ENCODE measurements around the gene NAA38. TPM values are rescaled to one million over a fixed set of nuclear protein-coding genes. Genes with fewer than 3 reads are reported as not detected.

Gene NAA38
- total and polyA plus RNA-seq, 9 donors: 4.6 to 82.8 (median 54.6) TPM

DNA sequence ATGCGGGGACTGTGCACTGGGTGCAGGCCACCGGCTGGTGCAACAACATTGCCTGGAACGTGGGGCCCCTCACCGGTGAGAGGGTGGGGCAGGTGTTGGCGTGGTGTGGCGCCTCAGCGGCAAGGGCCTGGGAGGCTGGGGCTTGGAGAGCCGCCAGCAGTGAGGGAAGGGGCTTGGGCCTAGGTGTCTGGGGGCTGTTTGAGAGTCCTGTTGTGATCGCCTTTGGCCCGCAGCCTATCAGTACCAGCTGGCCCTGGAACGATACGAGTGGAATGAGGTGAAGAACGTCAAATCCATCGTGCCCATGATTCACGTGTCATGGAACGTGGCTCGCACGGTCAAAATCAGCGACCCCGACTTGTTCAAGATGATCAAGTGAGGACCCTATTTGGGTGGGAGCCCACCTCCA is 5.1 kb downstream of the NAA38 start:
- Histone ChIP-seq H3K27me3 (no peaks in the 10 kb centered on the region), H3K27ac (no peak overlapping the region), H3K4me3 (no peak overlapping the region), H3K36me3 (no peaks in the 10 kb centered on the region), H3K4me1 (ENCODE audit: insufficient read depth) (peaks cover 5% of the 10 kb centered on the region), H3K9me3 (no peaks in the 10 kb centered on the region)
- WGBS, 3 donors: 57 to 67% (median 60%) methylated on average over 16 to 20 of the region's 20 CpGs
- intact Hi-C loops (cut with DNase I): loop anchor here in 2 of 4 donors (2.0 to 10.0 kb wide), 3 partner anchors 17 to 110 kb away; partner anchors contain the start of gene KDM6B (in 1 of the 2)
- DNase-seq: peak in 4 of 5 donors; percentile 54 to 67 (median 66)
- TF ChIP-seq CTCF (IDR thresholded peaks at IDR 0.05): no peak
- no peak for TF ChIP-seq POLR2A (IDR thresholded peaks at IDR 0.05)
- no peak for TF ChIP-seq EP300 (IDR thresholded peaks at IDR 0.05)

- H3K27ac ChIP-seq: no peak overlapping the region
- H3K4me1 ChIP-seq (ENCODE audit: insufficient read depth): peaks cover 5% of the 10 kb centered on the region
- H3K4me3 ChIP-seq: no peak overlapping the region
- TF ChIP-seq CTCF (IDR thresholded peaks at IDR 0.05): peak; percentile 97 to 99 (median 98)
- TF ChIP-seq POLR2A (IDR thresholded peaks at IDR 0.05): no peak
- intact Hi-C loops (cut with DNase I): loop anchor here in 2 of 4 donors (2.0 to 10.0 kb wide), 3 partner anchors 17 to 109 kb away; partner anchors contain the start of gene KDM6B (in 1 of the 2)
- no peaks in the 10 kb centered on the region for H3K36me3 ChIP-seq
- WGBS, 3 donors: 17 to 22% (median 17%) methylated on average over 53 to 60 of the region's 60 CpGs
- no peaks in the 10 kb centered on the region for H3K9me3 ChIP-seq
- peak; percentile 90 to 95 (median 93) for DNase-seq
- no peaks in the 10 kb centered on the region for H3K27me3 ChIP-seq
Observed at GRCh38 chr17:7851438-7852261, 5.7 kb downstream of the NAA38 start.

- Histone ChIP-seq H3K27me3 (no peaks in the 10 kb centered on the region), H3K9me3 (no peaks in the 10 kb centered on the region), H3K4me1 (ENCODE audit: insufficient read depth) (peaks cover 2% of the 10 kb centered on the region), H3K27ac (no peak overlapping the region), H3K4me3 (no peak overlapping the region), H3K36me3 (no peaks in the 10 kb centered on the region)
- 79 to 83% (median 80%) methylated on average over 17 of the region's 17 CpGs for WGBS, 3 donors
- intact Hi-C loops (cut with DNase I): loop anchor here in 2 of 4 donors (5.0 to 10.0 kb wide), 2 partner anchors 106 to 109 kb away; no protein-coding TSS in a partner anchor
- peak in 4 of 5 donors; percentile 47 to 55 (median 48) for DNase-seq
- TF ChIP-seq EP300 (IDR thresholded peaks at IDR 0.05): no peak
- TF ChIP-seq POLR2A (IDR thresholded peaks at IDR 0.05): no peak
- no peak for TF ChIP-seq CTCF (IDR thresholded peaks at IDR 0.05)
Observed at GRCh38 chr17:7850701-7851437, 6.5 kb downstream of the NAA38 start.

DNA sequence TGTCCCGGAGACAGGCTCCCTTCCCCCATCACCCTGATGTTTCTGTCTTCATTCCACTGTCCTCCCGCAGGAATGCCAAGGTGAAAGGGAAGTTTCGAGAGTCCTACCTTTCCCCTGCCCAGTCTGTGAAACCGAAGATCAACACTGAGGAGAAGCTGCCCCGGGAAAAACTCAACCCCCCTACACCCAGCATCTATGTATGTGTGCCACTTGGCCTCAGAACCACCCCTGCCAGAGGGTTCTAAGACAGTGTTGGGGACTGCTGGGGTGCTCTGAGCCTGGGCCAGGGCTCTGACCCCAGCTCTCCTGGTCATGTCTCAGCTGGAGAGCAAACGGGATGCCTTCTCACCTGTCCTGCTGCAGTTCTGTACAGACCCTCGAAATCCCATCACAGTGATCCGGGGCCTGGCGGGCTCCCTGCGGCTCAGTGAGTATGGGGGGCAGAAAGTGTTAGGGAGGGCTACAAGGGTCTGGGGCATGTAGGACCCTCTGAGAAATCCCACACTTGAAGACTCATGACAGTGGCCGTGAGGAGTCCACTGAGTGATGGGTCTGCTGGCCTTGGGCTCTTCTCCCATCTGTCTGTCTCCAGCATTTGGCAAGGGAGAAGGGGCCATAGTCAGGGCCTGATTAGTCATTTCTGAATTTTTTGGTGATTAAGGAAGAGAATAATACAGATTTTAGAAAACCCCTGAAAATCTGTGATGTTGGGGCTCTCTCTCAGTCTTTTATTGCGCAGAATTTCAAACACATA is 7.4 kb downstream of the NAA38 start:
- intact Hi-C loops (cut with DNase I): loop anchor here in 2 of 4 donors (5.0 to 10.0 kb wide), 3 partner anchors 105 to 305 kb away; partner anchors contain the start of gene PER1 (in 1 of the 2)
- Histone ChIP-seq H3K9me3 (no peaks in the 10 kb centered on the region), H3K36me3 (no peaks in the 10 kb centered on the region), H3K4me1 (ENCODE audit: insufficient read depth) (peaks cover 5% of the 10 kb centered on the region), H3K27me3 (no peaks in the 10 kb centered on the region), H3K27ac (no peak overlapping the region), H3K4me3 (no peak overlapping the region)
- 74 to 79% (median 78%) methylated on average over 12 of the region's 12 CpGs for WGBS, 3 donors
- DNase-seq: peak in 2 of 5 donors; percentile 27 to 35
- TF ChIP-seq POLR2A (IDR thresholded peaks at IDR 0.05) (no peak), CTCF (IDR thresholded peaks at IDR 0.05) (no peak)

All from ovary (tissue), 9 donors.